ES-I3 (cell line): ENCODE data around the gene INPP5A.

Experiments used
- H3K36me3 ChIP-seq: 2 replicates; pipeline ENCODE4 v1.6.1; 2013; ENCODE audit warnings: mild to moderate bottlenecking, low read length, control low read depth, moderate library complexity; ENCODE audit not compliant: insufficient read depth
- H3K4me1 ChIP-seq: 2 replicates; pipeline ENCODE4 v1.6.1; 2013; ENCODE audit warnings: mild to moderate bottlenecking, control low read depth, low read length; ENCODE audit not compliant: insufficient read depth
- H3K9ac ChIP-seq: 2 replicates; pipeline ENCODE4 v1.6.1; 2013; ENCODE audit warnings: low read depth, mild to moderate bottlenecking, low read length, moderate library complexity
- H3K9me3 ChIP-seq: 2 replicates; pipeline ENCODE4 v1.6.1; 2013; ENCODE audit warnings: mild to moderate bottlenecking, low read length, moderate library complexity; ENCODE audit not compliant: control insufficient read depth, insufficient read depth

INPP5A gene

DNA sequence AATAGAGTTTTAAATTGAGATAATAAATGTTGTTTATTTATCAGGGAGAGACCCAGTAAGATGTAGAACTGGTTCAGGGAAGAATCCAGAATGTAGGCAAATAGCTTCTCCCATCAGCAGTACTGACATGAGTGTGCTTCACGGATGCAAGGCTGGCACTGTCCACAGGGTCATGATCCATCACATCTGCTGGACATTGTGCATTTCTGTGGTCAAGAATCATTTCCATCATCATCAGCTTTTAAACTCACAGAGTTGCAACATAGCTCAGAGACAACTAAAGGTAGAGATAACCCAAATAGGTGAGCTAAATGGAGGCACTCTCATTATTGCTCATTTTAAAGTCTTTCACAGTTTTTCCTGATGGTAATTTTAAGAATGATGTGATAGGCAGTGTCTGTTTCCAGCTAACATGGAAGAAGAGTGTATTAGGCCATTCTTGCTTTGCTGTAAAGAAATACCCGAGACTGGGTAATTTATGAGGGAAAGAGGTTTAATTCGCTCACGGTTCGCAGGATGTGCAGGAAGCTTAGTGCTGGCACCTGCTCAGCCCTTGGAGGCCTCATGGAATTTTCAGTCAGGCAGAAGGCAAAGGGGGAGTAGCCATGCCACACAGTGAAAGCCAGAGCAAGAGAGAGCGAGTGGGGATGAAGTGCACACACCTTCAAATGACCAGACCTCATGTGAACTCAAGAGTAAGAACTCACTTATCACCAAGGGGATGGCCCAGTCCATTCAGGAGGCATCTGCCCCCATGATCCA, 80.8 kb downstream of the INPP5A start:
- Histone ChIP-seq H3K9me3 (peaks cover 17% of the 10 kb centered on the region), H3K4me1 (no peaks in the 10 kb centered on the region; the same call in 1 of the 2 replicates), H3K36me3 (no peaks in the 10 kb centered on the region), H3K9ac (no peak overlapping the region)

DNA sequence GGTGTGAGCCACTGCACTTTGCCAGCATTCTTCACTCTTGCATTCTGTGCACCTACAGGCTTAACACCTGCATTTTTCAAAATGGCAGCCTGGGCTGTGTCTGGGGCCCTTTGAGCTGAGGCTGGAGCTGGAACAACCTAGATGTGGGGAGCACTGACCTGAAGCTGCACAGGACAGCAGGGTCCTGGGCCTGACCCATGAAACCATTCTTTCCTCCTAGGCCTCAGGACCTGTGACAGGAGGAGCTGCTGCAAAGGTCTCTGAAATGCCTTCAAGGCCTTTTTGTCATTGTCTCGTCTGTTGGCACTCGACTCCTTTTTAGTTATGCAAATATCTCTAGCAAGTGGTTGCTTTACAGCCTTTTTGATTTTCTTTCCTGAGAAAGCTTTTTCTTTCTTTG, 82.3 kb downstream of the INPP5A start:
- H3K36me3 ChIP-seq = no peaks in the 10 kb centered on the region
- peaks cover 17% of the 10 kb centered on the region for H3K9me3 ChIP-seq
- H3K9ac ChIP-seq = no peak overlapping the region
- no peaks in the 10 kb centered on the region for H3K4me1 ChIP-seq

DNA sequence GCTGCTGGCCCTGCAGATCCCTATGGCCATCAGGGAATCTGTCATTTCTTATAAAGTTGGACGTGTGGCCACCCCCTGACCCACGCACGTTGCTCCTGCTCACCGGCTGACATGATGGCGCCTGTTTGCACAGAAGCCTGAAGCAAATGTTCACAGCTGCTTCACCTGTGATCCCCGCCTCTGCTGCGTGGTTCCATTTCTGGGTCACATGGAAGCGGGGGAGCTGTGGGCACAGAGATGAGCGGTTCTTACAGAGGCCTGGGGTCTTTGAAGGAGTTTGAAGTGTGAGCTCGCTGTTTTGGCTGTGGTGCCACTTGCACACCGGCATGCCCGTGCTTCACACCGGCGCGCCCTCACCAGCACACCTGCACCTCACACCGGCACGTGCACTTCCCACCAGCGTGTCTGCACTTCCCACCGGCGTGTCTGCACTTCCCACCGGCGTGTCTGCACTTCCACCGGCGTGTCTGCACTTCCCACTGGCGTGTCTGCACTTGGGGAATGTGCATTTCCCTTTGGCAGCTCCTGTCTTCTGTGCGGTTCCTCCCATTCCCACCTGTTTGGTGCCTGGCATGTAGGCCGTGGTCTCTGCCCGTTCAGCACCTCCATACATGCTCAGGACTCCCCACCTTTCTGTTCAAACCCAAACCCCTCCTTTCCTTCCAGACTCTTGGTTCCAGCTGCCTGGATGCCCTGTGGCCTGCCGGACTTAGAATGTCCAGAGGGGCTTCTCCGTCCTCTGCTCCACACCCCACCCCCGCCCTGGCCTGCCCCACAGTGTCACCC, 86.7 kb downstream of the INPP5A start:
- Histone ChIP-seq H3K9me3 (peaks cover 14% of the 10 kb centered on the region; the same call in 1 of the 2 replicates), H3K4me1 (peaks cover 9% of the 10 kb centered on the region), H3K36me3 (no peaks in the 10 kb centered on the region), H3K9ac (no peak overlapping the region)

DNA sequence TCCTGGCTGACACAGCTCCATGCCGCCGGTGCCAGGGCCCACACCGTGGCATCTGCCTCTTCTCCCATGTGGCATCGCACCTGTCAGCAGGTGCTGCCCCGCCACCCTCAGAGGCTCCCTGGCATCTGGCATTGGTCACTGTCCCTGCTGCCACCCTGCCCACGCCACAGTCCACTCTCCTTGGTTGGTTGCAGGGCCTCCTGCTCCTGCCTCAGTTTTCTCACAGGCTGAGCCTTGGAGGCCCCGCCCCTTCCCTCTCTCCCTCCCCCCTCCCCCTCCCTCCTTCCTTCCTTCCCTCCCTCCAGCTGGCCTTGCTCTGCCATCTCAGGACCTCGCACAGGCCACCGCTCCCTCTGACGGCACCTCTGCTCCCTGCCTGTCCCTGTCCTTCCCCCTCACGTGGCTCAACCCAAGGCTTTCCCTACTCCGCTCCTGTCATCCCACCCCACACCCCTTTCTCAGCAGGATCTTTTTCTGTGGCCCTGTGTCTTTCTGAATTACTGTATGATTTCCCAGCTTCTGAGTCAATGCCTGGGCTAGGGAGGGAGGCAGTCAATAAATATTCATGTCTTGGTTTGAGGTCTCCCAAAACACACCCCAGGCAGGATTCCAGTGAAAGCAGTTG, 87.4 kb downstream of the INPP5A start:
- peaks cover 9% of the 10 kb centered on the region for H3K4me1 ChIP-seq
- H3K9ac ChIP-seq = no peak overlapping the region
- H3K36me3 ChIP-seq = no peaks in the 10 kb centered on the region
- H3K9me3 ChIP-seq = peaks cover 12% of the 10 kb centered on the region; the same call in 1 of the 2 replicates

DNA sequence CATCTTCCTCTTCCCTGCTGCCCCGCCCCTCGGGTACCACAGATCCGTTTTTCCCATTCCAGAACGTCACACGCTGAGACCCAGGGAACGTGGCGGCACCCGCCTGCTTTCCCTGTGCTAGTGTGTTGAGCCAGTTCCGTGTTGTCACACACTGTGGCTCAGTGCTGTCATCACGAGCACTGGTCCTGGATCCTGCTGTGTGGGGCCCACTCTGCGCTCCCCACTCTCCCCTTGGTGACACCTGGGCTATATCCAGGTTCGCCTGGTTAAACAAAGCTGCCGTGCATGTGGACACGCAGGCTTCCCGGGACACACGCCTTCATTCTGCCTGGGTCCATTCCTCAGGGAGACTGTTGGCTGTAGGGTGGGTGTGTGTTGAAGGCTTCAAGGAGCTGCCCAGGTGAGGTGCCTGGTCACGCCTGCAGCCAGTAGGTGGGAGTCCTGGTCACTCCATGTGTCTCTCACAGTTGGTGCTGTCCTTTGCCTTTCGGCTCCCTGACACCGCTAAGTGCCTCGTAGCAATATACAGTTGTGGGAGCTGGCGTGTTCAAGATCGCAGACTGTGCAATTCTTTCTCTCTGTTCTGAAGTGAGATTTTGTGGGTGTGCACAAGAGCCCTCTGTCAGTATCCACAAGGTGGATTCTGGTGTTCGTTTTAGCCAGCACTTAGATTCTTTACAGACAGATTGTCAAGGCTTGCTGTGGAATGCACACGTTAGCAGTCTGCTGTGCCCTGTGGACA, 88.6 kb downstream of the INPP5A start:
- no peaks in the 10 kb centered on the region for H3K36me3 ChIP-seq
- no peak overlapping the region for H3K9ac ChIP-seq
- peaks cover 3% of the 10 kb centered on the region; the same call in 1 of the 2 replicates for H3K9me3 ChIP-seq
- peaks cover 9% of the 10 kb centered on the region for H3K4me1 ChIP-seq

DNA sequence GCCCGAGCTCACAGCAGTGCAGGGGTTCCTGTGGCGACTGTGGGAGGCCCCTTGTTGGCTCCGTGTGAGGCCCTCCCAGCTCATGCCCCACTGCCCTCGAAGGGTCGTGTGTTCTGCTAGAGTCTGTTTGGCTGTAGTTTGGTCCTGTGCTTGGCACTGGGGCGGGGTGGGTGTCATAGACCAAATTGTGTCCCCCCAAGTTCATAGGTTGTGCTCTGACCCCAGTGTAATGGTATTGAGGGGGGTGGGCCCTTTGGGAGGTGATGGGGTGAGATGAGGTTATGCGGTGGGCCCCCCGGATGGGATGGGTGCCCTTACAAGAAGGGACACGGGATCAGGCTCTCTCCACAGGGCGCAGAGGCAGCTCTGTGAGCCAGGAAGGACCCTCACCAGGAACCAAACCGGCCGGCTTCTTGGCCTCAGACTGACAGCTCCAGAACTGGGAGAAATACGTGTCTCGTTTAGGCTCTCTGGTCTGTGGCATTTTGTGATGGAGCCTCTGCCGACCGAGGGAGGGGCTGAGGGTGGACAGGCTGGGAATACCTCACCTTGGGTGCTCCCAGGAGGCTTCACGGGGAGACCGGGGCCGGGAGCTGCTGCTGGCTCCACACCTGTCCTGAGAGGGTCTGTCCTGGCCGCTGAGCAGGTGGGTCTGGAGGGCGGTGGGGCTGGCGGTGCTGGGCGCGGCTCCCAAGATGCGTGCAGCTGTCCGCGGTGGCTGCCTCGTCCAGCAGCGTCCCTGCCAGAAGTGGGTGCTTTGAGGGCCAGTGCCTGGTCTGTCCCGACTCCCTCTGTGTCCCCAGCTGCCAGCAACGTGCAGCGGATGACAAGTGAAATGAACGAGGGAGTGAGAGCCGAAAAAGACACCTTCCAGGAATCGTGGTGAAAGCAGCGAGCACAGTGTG, 89.4 kb downstream of the INPP5A start:
- Histone ChIP-seq H3K9ac (no peak overlapping the region), H3K9me3 (no peaks in the 10 kb centered on the region; the same call in 1 of the 2 replicates), H3K4me1 (peaks cover 9% of the 10 kb centered on the region), H3K36me3 (no peaks in the 10 kb centered on the region)

DNA sequence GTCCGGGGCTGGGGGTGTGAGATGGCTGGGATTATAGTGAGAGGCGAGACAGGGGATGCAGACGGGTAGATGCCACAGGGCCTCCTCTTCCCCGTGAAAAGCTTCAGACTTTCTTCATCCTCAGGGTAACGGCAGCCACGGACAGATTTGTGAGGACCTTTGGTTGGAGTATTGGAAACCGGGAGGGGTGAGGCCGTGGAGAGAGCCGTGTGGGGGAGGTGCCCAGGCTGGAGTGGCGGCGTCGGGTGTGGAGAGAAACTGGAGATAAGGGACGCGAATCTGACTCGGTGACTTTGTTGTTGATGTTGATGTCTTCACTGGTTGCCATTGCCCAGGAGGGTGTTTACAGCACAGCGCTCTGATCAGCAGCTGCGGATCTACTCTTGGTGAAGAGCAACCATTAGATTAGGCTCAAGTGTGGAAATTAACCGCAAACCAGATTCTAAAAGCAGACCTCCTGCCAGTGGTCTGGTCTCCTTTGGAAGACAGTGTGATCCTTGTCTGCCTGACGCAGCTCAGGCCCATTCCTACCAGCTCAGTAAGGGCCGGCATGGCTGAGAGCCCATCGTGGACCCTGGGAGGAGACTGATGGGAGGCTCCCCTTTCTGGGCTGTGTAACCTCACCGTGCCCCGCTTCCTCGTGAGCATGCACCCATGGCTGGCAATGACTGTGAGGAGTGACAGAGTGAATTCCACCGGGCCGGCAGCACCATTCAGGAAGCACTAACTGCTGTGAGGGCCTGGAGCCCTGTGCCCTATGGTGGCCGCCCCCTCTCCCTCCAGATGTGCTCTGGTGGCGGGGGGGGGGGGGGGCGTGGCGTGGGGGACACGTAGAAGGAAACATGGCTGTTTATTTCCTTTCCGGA, 90.3 kb downstream of the INPP5A start:
- Histone ChIP-seq H3K9ac (no peak overlapping the region), H3K9me3 (no peaks in the 10 kb centered on the region), H3K36me3 (no peaks in the 10 kb centered on the region), H3K4me1 (peaks cover 9% of the 10 kb centered on the region)

DNA sequence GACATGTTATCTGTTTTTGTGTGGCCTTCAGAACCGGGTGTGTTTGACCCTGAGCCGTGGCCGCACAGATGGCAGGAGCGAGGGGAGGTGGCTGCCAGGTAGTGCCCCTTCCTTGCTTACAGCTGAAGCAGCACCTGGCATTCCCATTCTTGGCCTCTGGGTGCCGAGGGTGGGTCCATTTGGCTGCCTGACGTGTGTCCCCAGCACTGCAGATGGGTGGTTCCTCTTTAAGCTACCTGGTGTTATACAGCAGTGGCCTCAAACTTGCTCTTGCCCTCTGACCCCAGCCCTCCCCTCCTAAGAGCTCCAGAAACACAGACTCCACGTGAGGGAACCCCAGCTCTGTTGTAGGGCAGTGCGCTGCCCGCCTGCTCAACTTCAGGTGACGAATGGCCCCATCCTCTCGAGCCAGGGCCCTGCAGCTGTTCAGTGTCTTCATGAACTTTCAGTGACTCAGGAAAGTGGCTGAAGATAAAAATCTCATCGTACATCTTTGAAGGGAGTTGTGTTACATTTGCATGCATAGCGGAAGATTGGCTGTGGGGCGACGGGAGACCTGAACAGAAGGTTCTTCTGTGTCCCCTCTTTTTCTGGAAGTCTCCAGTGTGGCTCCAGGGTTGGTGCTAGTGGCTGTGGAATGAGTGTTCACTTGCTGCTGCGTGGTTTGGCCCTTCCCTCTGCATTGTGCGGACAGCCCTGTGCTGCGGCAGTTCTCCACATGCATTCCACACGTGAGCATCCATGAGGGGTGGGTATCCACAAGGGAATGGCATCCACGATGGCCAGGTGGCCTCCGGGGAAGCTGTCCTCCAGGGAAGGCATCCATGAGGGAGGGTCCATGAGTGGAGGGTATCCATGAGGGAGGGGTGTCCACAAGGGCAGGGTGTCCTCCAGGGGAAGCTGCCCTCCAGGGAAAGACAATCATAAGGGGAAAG, 91.6 kb downstream of the INPP5A start:
- Histone ChIP-seq H3K36me3 (no peaks in the 10 kb centered on the region), H3K9me3 (no peaks in the 10 kb centered on the region), H3K9ac (no peak overlapping the region), H3K4me1 (peaks cover 9% of the 10 kb centered on the region)

DNA sequence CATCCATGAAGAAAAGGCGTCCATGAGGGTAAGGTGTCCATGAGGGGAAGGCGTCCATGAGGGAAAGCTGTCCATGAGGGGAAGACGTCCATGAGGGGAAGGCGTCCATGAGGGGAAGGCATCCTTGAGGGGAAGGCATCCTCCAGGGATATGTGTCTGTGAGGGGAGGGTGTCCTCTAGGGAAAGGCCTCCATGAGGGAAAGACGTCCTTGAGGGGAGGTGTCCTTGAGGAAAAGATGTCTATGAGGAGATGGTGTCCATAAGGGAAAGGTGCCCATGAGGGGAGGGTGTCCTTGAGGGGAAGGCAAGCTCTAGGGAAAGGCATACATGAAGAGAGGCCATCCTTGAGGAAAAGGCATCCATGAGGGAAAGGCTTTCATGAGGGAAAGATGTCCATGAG, 92.6 kb downstream of the INPP5A start:
- Histone ChIP-seq H3K9ac (no peak overlapping the region), H3K4me1 (peaks cover 8% of the 10 kb centered on the region), H3K36me3 (no peaks in the 10 kb centered on the region), H3K9me3 (no peaks in the 10 kb centered on the region)

DNA sequence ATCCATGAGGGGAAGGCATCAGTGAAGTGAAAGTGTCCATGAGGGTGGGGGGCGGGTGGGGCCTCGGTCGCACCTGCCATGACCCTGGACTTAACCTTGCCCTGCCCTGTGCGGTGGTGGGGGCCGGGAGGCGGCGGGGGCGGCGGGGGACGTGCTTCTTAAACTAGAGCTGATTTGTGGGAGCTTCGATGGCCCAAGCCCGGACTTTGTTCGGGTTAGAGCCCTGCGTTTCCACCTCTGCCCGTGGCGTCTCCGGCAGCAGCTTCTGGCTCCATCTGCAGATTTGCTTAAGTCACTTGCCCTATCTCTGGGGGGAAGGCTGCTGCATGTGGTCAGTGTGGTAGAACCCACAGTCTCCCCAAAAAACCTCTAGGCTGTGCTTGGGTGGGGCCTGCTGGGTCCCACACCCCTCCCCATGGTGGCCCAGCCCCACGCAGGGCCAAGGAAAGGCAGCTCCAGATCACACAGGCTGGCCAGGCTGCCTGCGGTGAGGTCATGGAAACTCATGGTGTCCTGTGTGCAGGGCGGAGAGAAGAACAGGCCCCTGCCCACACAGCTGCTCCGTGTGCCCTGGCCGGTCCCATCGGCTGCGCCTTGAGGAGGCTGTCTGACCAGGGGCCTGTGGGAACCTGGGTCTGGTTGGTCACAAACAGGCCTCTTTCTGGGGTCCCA, 93.2 kb downstream of the INPP5A start:
- no peak overlapping the region for H3K9ac ChIP-seq
- H3K36me3 ChIP-seq = no peaks in the 10 kb centered on the region
- no peaks in the 10 kb centered on the region for H3K9me3 ChIP-seq
- peaks cover 5% of the 10 kb centered on the region for H3K4me1 ChIP-seq

DNA sequence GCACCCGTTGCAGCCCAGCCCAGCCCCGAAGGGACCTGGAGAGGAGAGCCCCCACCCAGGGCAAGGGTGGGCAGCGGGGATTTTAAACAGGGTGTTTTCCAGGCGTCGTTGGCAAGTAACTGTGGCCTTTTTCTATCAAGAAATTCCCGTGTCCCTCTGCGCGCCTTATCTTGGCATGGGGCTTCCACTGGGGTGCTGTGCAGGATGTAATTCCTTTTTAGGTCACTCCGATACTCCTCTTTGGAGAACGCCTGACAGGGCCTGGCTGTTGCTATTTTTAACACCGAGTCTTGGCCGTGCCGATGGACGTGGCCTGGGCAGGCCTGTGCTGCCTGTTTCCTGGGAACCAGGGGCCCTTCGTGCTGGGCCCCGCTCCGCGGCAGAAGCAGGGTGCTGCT, 93.8 kb downstream of the INPP5A start:
- H3K9ac ChIP-seq = no peak overlapping the region
- no peaks in the 10 kb centered on the region for H3K36me3 ChIP-seq
- peaks cover 5% of the 10 kb centered on the region for H3K4me1 ChIP-seq
- no peaks in the 10 kb centered on the region for H3K9me3 ChIP-seq
